Neural cell (in vitro differentiated cells): Measurements from ENCODE around the gene TP53I11. TPM values are rescaled to one million over a fixed set of nuclear protein-coding genes. Genes with fewer than 3 reads are reported as not detected.
A peak's percentile ranks its signal among the peaks of the same experiment; 100 is the strongest.

ENCODE experiments used
- H2AFZ ChIP-seq: fragments of 200-600, 300-800 bp; sonication (generic), shearing (Covaris generic); 2 replicates; pipeline ENCODE4 v1.6.0; 2014; ENCODE audit warnings: low read depth, mild to moderate bottlenecking, antibody characterized with exemption, low read length, moderate library complexity
- H3F3A ChIP-seq: fragments of 200-600 bp; shearing (Covaris generic); 2 replicates; pipeline ENCODE4 v1.6.1; 2016; ENCODE audit warnings: mild to moderate bottlenecking, moderate library complexity, mixed read lengths, antibody characterized with exemption, low read length; ENCODE audit not compliant: insufficient read depth, poor library complexity, severe bottlenecking
- H3K27ac ChIP-seq: fragments of 200-600, 300-800 bp; sonication (generic), shearing (Covaris generic); 2 replicates; pipeline ENCODE4 v1.5.1; 2014; ENCODE audit warnings: mild to moderate bottlenecking, low read length, moderate library complexity
- H3K27me3 ChIP-seq: fragments of 300-800, 200-600 bp; sonication (generic), shearing (Covaris generic); 2 replicates; pipeline ENCODE4 v1.6.0; 2014; ENCODE audit warnings: mild to moderate bottlenecking, low read depth, low read length, moderate library complexity; ENCODE audit not compliant: insufficient read depth
- H3K36me3 ChIP-seq: fragments of 300-800, 200-600 bp; sonication (generic), shearing (Covaris generic); 2 replicates; pipeline ENCODE4 v1.5.1; 2014; ENCODE audit warnings: mild to moderate bottlenecking, antibody characterized with exemption, low read length, moderate library complexity; ENCODE audit not compliant: insufficient read depth
- H3K4me2 ChIP-seq: fragments of 300-800, 200-600 bp; sonication (generic), shearing (Covaris generic); 2 replicates; pipeline ENCODE4 v1.6.0; 2014; ENCODE audit warnings: mild to moderate bottlenecking, low read length
- H3K4me3 ChIP-seq: fragments of 300-800, 200-600 bp; sonication (generic), shearing (Covaris generic); 2 replicates; pipeline ENCODE4 v1.5.1; 2014; ENCODE audit warnings: mild to moderate bottlenecking, low read length, moderate library complexity
- H3K79me2 ChIP-seq: fragments of 200-600 bp; shearing (Covaris generic); replicated peaks from 2 replicates; pipeline ENCODE4 v1.6.0; 2014; ENCODE audit warnings: mild to moderate bottlenecking, low read length, moderate library complexity; ENCODE audit not compliant: insufficient read depth
- H3K9ac ChIP-seq: fragments of 300-800, 200-600 bp; sonication (generic), shearing (Covaris generic); 2 replicates; pipeline ENCODE4 v1.6.1; 2016; ENCODE audit warnings: mild to moderate bottlenecking, low read length, mixed read lengths
- H3K9me2 ChIP-seq: fragments of 200-600 bp; shearing (Covaris generic); 2 replicates; pipeline ENCODE4 v1.6.1; 2016; ENCODE audit warnings: mild to moderate bottlenecking, low read length, mixed read lengths; ENCODE audit not compliant: insufficient read depth
- H3K9me3 ChIP-seq: fragments of 200-600, 300-800 bp; sonication (generic), shearing (Covaris generic); 2 replicates; pipeline ENCODE4 v1.6.1; 2016; ENCODE audit warnings: mild to moderate bottlenecking, mixed run types, low read length, moderate library complexity, mixed read lengths
- H4K20me1 ChIP-seq: fragments of 200-600 bp; shearing (Covaris generic); 2 replicates; pipeline ENCODE4 v1.6.1; 2016; ENCODE audit warnings: mild to moderate bottlenecking, mixed run types; ENCODE audit not compliant: insufficient read depth
- CTCF ChIP-seq: fragments of 450-650 bp; IDR thresholded peaks from 2 replicates; pipeline ENCODE4 v1.5.1; 2014; ENCODE audit warnings: antibody characterized with exemption, mild to moderate bottlenecking, moderate library complexity; ENCODE audit not compliant: poor library complexity, severe bottlenecking
- EP300 ChIP-seq: fragments of 450-650 bp; conservative IDR thresholded peaks from 2 replicates; pipeline ENCODE4 v1.6.1; 2014; ENCODE audit warnings: antibody characterized with exemption, mild to moderate bottlenecking, moderate library complexity; ENCODE audit not compliant: poor library complexity, severe bottlenecking
- EZH2 ChIP-seq: fragments of 200-600, 300-800 bp; shearing (Covaris generic), sonication (generic); IDR thresholded peaks from 2 replicates; pipeline ENCODE4 v1.6.1; 2014; ENCODE audit warnings: antibody characterized with exemption, low read length, borderline replicate concordance, mild to moderate bottlenecking; ENCODE audit not compliant: insufficient read depth, poor library complexity, severe bottlenecking
- MXI1 ChIP-seq: fragments of 450-650 bp; conservative IDR thresholded peaks from 2 replicates; pipeline ENCODE4 v1.6.1; 2014; ENCODE audit warnings: antibody characterized with exemption, mild to moderate bottlenecking; ENCODE audit not compliant: poor library complexity, severe bottlenecking
- POLR2AphosphoS5 ChIP-seq: IDR thresholded peaks from 2 replicates; pipeline ENCODE4 v1.6.1; 2012
- RAD21 ChIP-seq: fragments of 450-650 bp; conservative IDR thresholded peaks from 2 replicates; pipeline ENCODE4 v1.6.1; 2014; ENCODE audit warnings: antibody characterized with exemption, mild to moderate bottlenecking, moderate library complexity
- REST ChIP-seq: IDR thresholded peaks from 2 replicates; pipeline ENCODE4 v1.6.1; 2012; ENCODE audit warnings: borderline replicate concordance
- SMC3 ChIP-seq: fragments of 450-650 bp; conservative IDR thresholded peaks from 2 replicates; pipeline ENCODE4 v1.6.1; 2014; ENCODE audit warnings: antibody characterized with exemption, mild to moderate bottlenecking, moderate library complexity; ENCODE audit not compliant: poor library complexity
- TAF1 ChIP-seq: IDR thresholded peaks from 2 replicates; pipeline ENCODE4 v1.6.1; 2012; ENCODE audit warnings: low read depth
- polyA plus RNA-seq: library from polyadenylated mRNA; depleted of rRNA; stranded (reverse); fragments of >200 nt; gene quantifications from 2 replicates; pipeline ENCODE4 v1.2.3, GENCODE V29; 2014

The TP53I11 gene
- polyA plus RNA-seq, 1 donor from 2014 or later: 30.0 TPM

GRCh38 chr11:44938066-44938691 is 12.5 kb downstream of the TP53I11 start:
- H3K36me3 ChIP-seq: no peaks in the 10 kb centered on the region
- H4K20me1 ChIP-seq: no peaks in the 10 kb centered on the region
- H3K4me3 ChIP-seq: no peak overlapping the region
- no peaks in the 10 kb centered on the region for H3K9me2 ChIP-seq
- TF ChIP-seq REST (no peak), RAD21 (no peak), EP300 (no peak), MXI1 (no peak), POLR2AphosphoS5 (no peak), EZH2 (no peak), TAF1 (no peak), SMC3 (no peak), CTCF (no peak)
- no peaks in the 10 kb centered on the region for H3K27me3 ChIP-seq
- no peaks in the 10 kb centered on the region for H3K9me3 ChIP-seq
- H3F3A ChIP-seq: no peaks in the 10 kb centered on the region
- H3K79me2 ChIP-seq: peaks cover 13% of the 10 kb centered on the region
- no peak overlapping the region for H3K27ac ChIP-seq
- no peak overlapping the region for H3K9ac ChIP-seq
- H2AFZ ChIP-seq: no peak overlapping the region
- no peak overlapping the region for H3K4me2 ChIP-seq

GRCh38 chr11:44936951-44937543 is 13.6 kb downstream of the TP53I11 start:
- H3K9ac ChIP-seq: peak overlapping the region; percentile 44
- no peaks in the 10 kb centered on the region for H4K20me1 ChIP-seq
- H3F3A ChIP-seq: no peaks in the 10 kb centered on the region
- H3K9me3 ChIP-seq: no peaks in the 10 kb centered on the region
- H3K27me3 ChIP-seq: no peaks in the 10 kb centered on the region
- H3K79me2 ChIP-seq: peaks cover 6% of the 10 kb centered on the region
- no peak overlapping the region for H3K4me2 ChIP-seq
- no peaks in the 10 kb centered on the region for H3K9me2 ChIP-seq
- H3K27ac ChIP-seq: peak overlapping the region; percentile 9
- H3K4me3 ChIP-seq: no peak overlapping the region
- TF ChIP-seq MXI1: no peak
- no peak for TF ChIP-seq RAD21
- no peak for TF ChIP-seq EZH2
- TF ChIP-seq POLR2AphosphoS5: no peak
- TF ChIP-seq CTCF: no peak
- TF ChIP-seq SMC3: no peak
- no peak for TF ChIP-seq REST
- no peak for TF ChIP-seq EP300
- no peaks in the 10 kb centered on the region for H3K36me3 ChIP-seq
- H2AFZ ChIP-seq: no peak overlapping the region
